Activated T-helper 17 cell treated with anti-CD3 and anti-CD28 coated beads, Interleukin-2, amount 50 U/mL, for 72 hours (primary cell): Measurements from ENCODE around the gene FMN1. TPM values are rescaled to one million over a fixed set of nuclear protein-coding genes. Genes with fewer than 3 reads are reported as not detected.

ENCODE experiments used
- ATAC-seq: fragments of 150-1000 bp; cut with Tn5 transposase; replicated peaks from 2 replicates; pipeline ENCODE4 v1.10.0; 2021; ENCODE audit warnings: mild to moderate bottlenecking, moderate library complexity
- H3K27ac Mint-ChIP-seq: one replicate; pipeline ENCODE4 v1.8.0; 2022; ENCODE audit warnings: mixed read lengths
- H3K27me3 Mint-ChIP-seq: one replicate; pipeline ENCODE4 v1.8.0; 2022; ENCODE audit warnings: mixed read lengths
- H3K36me3 Mint-ChIP-seq: one replicate; pipeline ENCODE4 v1.8.0; 2022; ENCODE audit warnings: low read depth, mild to moderate bottlenecking, mixed read lengths
- H3K4me1 Mint-ChIP-seq: one replicate; pipeline ENCODE4 v1.8.0; 2022; ENCODE audit warnings: mixed read lengths
- H3K4me3 Mint-ChIP-seq: one replicate; pipeline ENCODE4 v1.8.0; 2022; ENCODE audit warnings: mild to moderate bottlenecking, mixed read lengths
- H3K9me3 Mint-ChIP-seq: one replicate; pipeline ENCODE4 v1.8.0; 2022; ENCODE audit warnings: mixed read lengths
- total RNA-seq, 2 donors: library from RNA; stranded (reverse); gene quantifications; one replicate each; pipeline ENCODE4 v1.2.3, GENCODE V29; 2022

Gene FMN1
- total RNA-seq, 2 donors from 2014 or later = 1.0 to 2.0 TPM

- no peak overlapping the region for H3K4me3 Mint-ChIP-seq
- no peaks in the 10 kb centered on the region for H3K4me1 Mint-ChIP-seq
- H3K27me3 Mint-ChIP-seq = no peaks in the 10 kb centered on the region
- no peak overlapping the region for H3K27ac Mint-ChIP-seq
- ATAC-seq = no peak
- no peaks in the 10 kb centered on the region for H3K9me3 Mint-ChIP-seq
- H3K36me3 Mint-ChIP-seq = peaks cover 8% of the 10 kb centered on the region
Observed at GRCh38 chr15:32919749-32920414, 274.6 kb downstream of the FMN1 start.

- Mint-ChIP-seq H3K36me3 (no peaks in the 10 kb centered on the region), H3K9me3 (no peaks in the 10 kb centered on the region), H3K4me3 (no peak overlapping the region), H3K27ac (no peak overlapping the region), H3K4me1 (no peaks in the 10 kb centered on the region), H3K27me3 (no peaks in the 10 kb centered on the region)
- ATAC-seq = no peak
Observed at GRCh38 chr15:32918547-32918946, 276.0 kb downstream of the FMN1 start.

- Mint-ChIP-seq H3K27me3 (no peaks in the 10 kb centered on the region), H3K4me1 (no peaks in the 10 kb centered on the region), H3K9me3 (no peaks in the 10 kb centered on the region), H3K4me3 (no peak overlapping the region), H3K36me3 (peaks cover 4% of the 10 kb centered on the region), H3K27ac (no peak overlapping the region)
- no peak for ATAC-seq
Observed at GRCh38 chr15:32910839-32911238, 283.7 kb downstream of the FMN1 start.

- no peak overlapping the region for H3K27ac Mint-ChIP-seq
Observed at GRCh38 chr15:32909431-32909830, 285.1 kb downstream of the FMN1 start.

GRCh38 chr15:32908872-32909271, 285.6 kb downstream of the FMN1 start:
- ATAC-seq = no peak

More at GRCh38 chr15:32909431-32909830, 285.1 kb downstream of the FMN1 start:
- Mint-ChIP-seq H3K27me3 (no peaks in the 10 kb centered on the region), H3K4me3 (no peak overlapping the region), H3K36me3 (peaks cover 7% of the 10 kb centered on the region), H3K4me1 (no peaks in the 10 kb centered on the region), H3K9me3 (no peaks in the 10 kb centered on the region)
- no peak for ATAC-seq

GRCh38 chr15:32908135-32908801, 286.2 kb downstream of the FMN1 start:
- no peaks in the 10 kb centered on the region for H3K4me1 Mint-ChIP-seq
- no peaks in the 10 kb centered on the region for H3K27me3 Mint-ChIP-seq
- no peak for ATAC-seq
- no peaks in the 10 kb centered on the region for H3K9me3 Mint-ChIP-seq
- no peak overlapping the region for H3K4me3 Mint-ChIP-seq
- H3K27ac Mint-ChIP-seq = no peak overlapping the region
- H3K36me3 Mint-ChIP-seq = peaks cover 14% of the 10 kb centered on the region

More at GRCh38 chr15:32908872-32909271, 285.6 kb downstream of the FMN1 start:
- H3K9me3 Mint-ChIP-seq = no peaks in the 10 kb centered on the region
- no peaks in the 10 kb centered on the region for H3K4me1 Mint-ChIP-seq
- no peak overlapping the region for H3K4me3 Mint-ChIP-seq
- H3K27ac Mint-ChIP-seq = no peak overlapping the region
- H3K36me3 Mint-ChIP-seq = peaks cover 11% of the 10 kb centered on the region
- no peaks in the 10 kb centered on the region for H3K27me3 Mint-ChIP-seq

- Mint-ChIP-seq H3K27ac (no peak overlapping the region), H3K9me3 (no peaks in the 10 kb centered on the region), H3K4me3 (no peak overlapping the region), H3K27me3 (no peaks in the 10 kb centered on the region), H3K4me1 (no peaks in the 10 kb centered on the region), H3K36me3 (peaks cover 14% of the 10 kb centered on the region)
- no peak for ATAC-seq
Observed at GRCh38 chr15:32905481-32905880, 289.0 kb downstream of the FMN1 start.

- Mint-ChIP-seq H3K36me3 (peaks cover 22% of the 10 kb centered on the region), H3K27ac (no peak overlapping the region), H3K9me3 (no peaks in the 10 kb centered on the region), H3K27me3 (no peaks in the 10 kb centered on the region), H3K4me3 (no peak overlapping the region), H3K4me1 (no peaks in the 10 kb centered on the region)
- ATAC-seq = no peak
Observed at GRCh38 chr15:32904448-32904847, 290.1 kb downstream of the FMN1 start.

GRCh38 chr15:32903591-32904290, 290.8 kb downstream of the FMN1 start:
- Mint-ChIP-seq H3K9me3 (no peaks in the 10 kb centered on the region), H3K27ac (no peak overlapping the region), H3K36me3 (peaks cover 24% of the 10 kb centered on the region), H3K4me3 (no peak overlapping the region), H3K4me1 (no peaks in the 10 kb centered on the region), H3K27me3 (no peaks in the 10 kb centered on the region)
- ATAC-seq = no peak

- Mint-ChIP-seq H3K36me3 (peaks cover 32% of the 10 kb centered on the region), H3K4me3 (no peak overlapping the region), H3K4me1 (no peaks in the 10 kb centered on the region), H3K27me3 (no peaks in the 10 kb centered on the region), H3K27ac (no peak overlapping the region), H3K9me3 (no peaks in the 10 kb centered on the region)
- ATAC-seq = no peak
Observed at GRCh38 chr15:32901995-32902394, 292.5 kb downstream of the FMN1 start.

GRCh38 chr15:32901192-32901591, 293.3 kb downstream of the FMN1 start:
- H3K4me1 Mint-ChIP-seq = no peaks in the 10 kb centered on the region
- no peak overlapping the region for H3K4me3 Mint-ChIP-seq
- H3K27me3 Mint-ChIP-seq = no peaks in the 10 kb centered on the region
- peaks cover 37% of the 10 kb centered on the region for H3K36me3 Mint-ChIP-seq
- no peak overlapping the region for H3K27ac Mint-ChIP-seq
- no peak for ATAC-seq
- H3K9me3 Mint-ChIP-seq = no peaks in the 10 kb centered on the region

GRCh38 chr15:32899126-32899596, 295.4 kb downstream of the FMN1 start:
- Mint-ChIP-seq H3K36me3 (peaks cover 37% of the 10 kb centered on the region), H3K4me3 (no peak overlapping the region), H3K27me3 (no peaks in the 10 kb centered on the region), H3K9me3 (no peaks in the 10 kb centered on the region), H3K27ac (no peak overlapping the region), H3K4me1 (no peaks in the 10 kb centered on the region)
- ATAC-seq = no peak

GRCh38 chr15:32898414-32898813, 296.1 kb downstream of the FMN1 start:
- Mint-ChIP-seq H3K4me3 (no peak overlapping the region), H3K4me1 (no peaks in the 10 kb centered on the region), H3K36me3 (peaks cover 32% of the 10 kb centered on the region), H3K27me3 (no peaks in the 10 kb centered on the region), H3K9me3 (no peaks in the 10 kb centered on the region), H3K27ac (no peak overlapping the region)
- no peak for ATAC-seq

GRCh38 chr15:32893421-32893820, 301.1 kb downstream of the FMN1 start:
- H3K4me1 Mint-ChIP-seq = no peaks in the 10 kb centered on the region
- H3K4me3 Mint-ChIP-seq = no peak overlapping the region
- no peaks in the 10 kb centered on the region for H3K27me3 Mint-ChIP-seq
- ATAC-seq = no peak
- no peak overlapping the region for H3K27ac Mint-ChIP-seq
- H3K9me3 Mint-ChIP-seq = no peaks in the 10 kb centered on the region
- peaks cover 21% of the 10 kb centered on the region for H3K36me3 Mint-ChIP-seq

- Mint-ChIP-seq H3K36me3 (peaks cover 5% of the 10 kb centered on the region), H3K4me3 (no peak overlapping the region), H3K27ac (no peak overlapping the region), H3K27me3 (no peaks in the 10 kb centered on the region), H3K4me1 (no peaks in the 10 kb centered on the region), H3K9me3 (no peaks in the 10 kb centered on the region)
- no peak for ATAC-seq
Observed at GRCh38 chr15:32889214-32889613, 305.3 kb downstream of the FMN1 start.
